SU-DHL-6 (cell line): ENCODE results near the gene NOTO.

ENCODE experiments used
- EZH2phosphoT487 ChIP-seq: fragments of 200-600 bp; sonication (generic), shearing (Covaris generic); conservative IDR thresholded peaks from 2 replicates; pipeline ENCODE4 v1.6.1; 2018; ENCODE audit warnings: mild to moderate bottlenecking, antibody characterized with exemption, low read length, moderate library complexity, mixed read lengths
- TF ChIP-seq, protein P1 (sequence below): fragments of 200-600 bp; sonication (generic); IDR thresholded peaks from one replicate; pipeline ENCODE4 v1.5.1; 2017; ENCODE audit warnings: antibody characterized with exemption, mild to moderate bottlenecking, low read length, moderate library complexity; ENCODE audit not compliant: insufficient read depth, poor library complexity, severe bottlenecking

DNA sequence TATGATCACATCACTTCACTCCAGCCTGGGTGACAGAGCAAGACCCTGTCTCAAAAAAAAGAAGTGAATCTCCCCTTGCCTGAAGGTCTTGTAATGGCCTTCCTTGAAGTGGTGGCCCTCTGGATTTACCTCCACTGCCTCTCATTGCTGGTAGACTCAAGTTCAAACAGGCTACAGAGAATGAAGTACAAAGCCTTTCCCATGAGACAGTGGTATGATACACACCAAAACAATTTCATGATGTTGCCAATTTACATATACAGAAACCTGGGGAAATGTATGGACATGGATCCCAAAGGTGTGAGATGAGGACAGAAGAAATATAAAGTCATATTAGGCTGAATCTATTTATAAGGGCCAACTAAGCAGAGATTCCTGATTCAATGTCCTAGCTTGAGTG lies 4.8 kb upstream of the NOTO start:
- TF ChIP-seq, protein P1, sequence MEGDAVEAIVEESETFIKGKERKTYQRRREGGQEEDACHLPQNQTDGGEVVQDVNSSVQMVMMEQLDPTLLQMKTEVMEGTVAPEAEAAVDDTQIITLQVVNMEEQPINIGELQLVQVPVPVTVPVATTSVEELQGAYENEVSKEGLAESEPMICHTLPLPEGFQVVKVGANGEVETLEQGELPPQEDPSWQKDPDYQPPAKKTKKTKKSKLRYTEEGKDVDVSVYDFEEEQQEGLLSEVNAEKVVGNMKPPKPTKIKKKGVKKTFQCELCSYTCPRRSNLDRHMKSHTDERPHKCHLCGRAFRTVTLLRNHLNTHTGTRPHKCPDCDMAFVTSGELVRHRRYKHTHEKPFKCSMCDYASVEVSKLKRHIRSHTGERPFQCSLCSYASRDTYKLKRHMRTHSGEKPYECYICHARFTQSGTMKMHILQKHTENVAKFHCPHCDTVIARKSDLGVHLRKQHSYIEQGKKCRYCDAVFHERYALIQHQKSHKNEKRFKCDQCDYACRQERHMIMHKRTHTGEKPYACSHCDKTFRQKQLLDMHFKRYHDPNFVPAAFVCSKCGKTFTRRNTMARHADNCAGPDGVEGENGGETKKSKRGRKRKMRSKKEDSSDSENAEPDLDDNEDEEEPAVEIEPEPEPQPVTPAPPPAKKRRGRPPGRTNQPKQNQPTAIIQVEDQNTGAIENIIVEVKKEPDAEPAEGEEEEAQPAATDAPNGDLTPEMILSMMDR = no peak
- TF ChIP-seq EZH2phosphoT487 = no peak
